ENCODE measurements around the gene CDH18.

CDH18 gene

GRCh38 chr5:19986031-19986619 is 1.9 kb downstream of the CDH18 start:
- no peak for DNase-seq (ENCODE audit: low read depth)
- H3K4me3 ChIP-seq (ENCODE audit: low read length): no peak overlapping the region
- no peak for TF ChIP-seq CTCF (conservative IDR thresholded peaks at IDR 0.05; ENCODE audit: low read depth, low read length)

GRCh38 chr5:19978476-19978875 is 9.5 kb downstream of the CDH18 start:
- no peak for TF ChIP-seq CTCF (conservative IDR thresholded peaks at IDR 0.05; ENCODE audit: low read depth, low read length)
- no peak for DNase-seq (ENCODE audit: low read depth)

GRCh38 chr5:19977099-19977498 is 10.9 kb downstream of the CDH18 start:
- no peak overlapping the region for H3K4me3 ChIP-seq (ENCODE audit: low read length)
- TF ChIP-seq CTCF (conservative IDR thresholded peaks at IDR 0.05; ENCODE audit: low read depth, low read length): no peak
- no peak for DNase-seq (ENCODE audit: low read depth)

More at GRCh38 chr5:19978476-19978875, 9.5 kb downstream of the CDH18 start:
- H3K4me3 ChIP-seq (ENCODE audit: low read length): no peak overlapping the region

- TF ChIP-seq CTCF (conservative IDR thresholded peaks at IDR 0.05; ENCODE audit: low read depth, low read length): no peak
- DNase-seq (ENCODE audit: low read depth): no peak
- H3K4me3 ChIP-seq (ENCODE audit: low read length): no peak overlapping the region
These were observed 12.2 kb downstream of the CDH18 start for GRCh38 chr5:19975795-19976194.

- no peak for TF ChIP-seq CTCF (conservative IDR thresholded peaks at IDR 0.05; ENCODE audit: low read depth, low read length)
These were observed 27.5 kb downstream of the CDH18 start for GRCh38 chr5:19960451-19960850.

GRCh38 chr5:19959830-19960384 is 28.1 kb downstream of the CDH18 start:
- no peak for TF ChIP-seq CTCF (conservative IDR thresholded peaks at IDR 0.05; ENCODE audit: low read depth, low read length)
- no peak overlapping the region for H3K4me3 ChIP-seq (ENCODE audit: low read length)
- DNase-seq (ENCODE audit: low read depth): no peak

More at GRCh38 chr5:19960451-19960850, 27.5 kb downstream of the CDH18 start:
- no peak for DNase-seq (ENCODE audit: low read depth)
- H3K4me3 ChIP-seq (ENCODE audit: low read length): no peak overlapping the region

GRCh38 chr5:19950897-19951296 is 37.1 kb downstream of the CDH18 start:
- no peak overlapping the region for H3K4me3 ChIP-seq (ENCODE audit: low read length)
- no peak for DNase-seq (ENCODE audit: low read depth)
- no peak for TF ChIP-seq CTCF (conservative IDR thresholded peaks at IDR 0.05; ENCODE audit: low read depth, low read length)
